Suprapubic skin (tissue), 4 donors: ENCODE data around the gene CNKSR1. TPM values are rescaled to one million over a fixed set of nuclear protein-coding genes. Genes with fewer than 3 reads are reported as not detected.

ENCODE experiments used
- DNase-seq, 2 donors: peaks; one replicate each; pipeline ENCODE4 v3.0.0-alpha.2; 2019; ENCODE audit warnings: low spot score in 2 of 2
- H3K27ac ChIP-seq: fragments of 200-600 bp; sonication (generic); one replicate; pipeline ENCODE4 v1.5.1; 2019
- H3K27me3 ChIP-seq: fragments of 200-600 bp; sonication (generic); one replicate; pipeline ENCODE4 v1.5.1; 2019
- H3K36me3 ChIP-seq: fragments of 200-600 bp; sonication (generic); one replicate; pipeline ENCODE4 v1.5.1; 2019
- H3K4me1 ChIP-seq: fragments of 200-600 bp; sonication (generic); one replicate; pipeline ENCODE4 v1.5.1; 2019
- H3K4me3 ChIP-seq: fragments of 200-600 bp; sonication (generic); one replicate; pipeline ENCODE4 v1.5.1; 2019; ENCODE audit warnings: mild to moderate bottlenecking
- H3K9me3 ChIP-seq: fragments of 200-600 bp; sonication (generic); one replicate; pipeline ENCODE4 v1.5.1; 2019
- CTCF ChIP-seq, 2 donors: fragments of 200-600 bp in 1 of 2; fragments of 450-650 bp in 1 of 2; sonication (generic) in 1 of 2; IDR thresholded peaks; one replicate each; pipeline ENCODE4 v1.5.1; 2016 to 2019; ENCODE audit warnings: antibody characterized with exemption in 2 of 2, mild to moderate bottlenecking in 1 of 2, moderate library complexity in 1 of 2
- EP300 ChIP-seq: sonication (generic); formaldehyde crosslinking; IDR thresholded peaks from one replicate; pipeline ENCODE4 v1.6.1; 2017; ENCODE audit warnings: antibody characterized with exemption
- POLR2A ChIP-seq, 2 donors: fragments of 450-650 bp; IDR thresholded peaks; one replicate each; pipeline ENCODE4 v1.6.1; 2017; ENCODE audit warnings: antibody characterized with exemption in 2 of 2, mild to moderate bottlenecking in 2 of 2, moderate library complexity in 2 of 2
- POLR2AphosphoS5 ChIP-seq, 3 donors: sonication (generic); formaldehyde crosslinking; IDR thresholded peaks; one replicate each; pipeline ENCODE4 v1.6.1; 2017; ENCODE audit warnings: antibody characterized with exemption in 3 of 3
- WGBS: methylation state at CpG from one replicate; pipeline ENCODE4 v1.1.5; 2018; 5-methylcytosine and 5-hydroxymethylcytosine counted together
- total RNA-seq, 4 donors: library from RNA; depleted of rRNA; stranded (reverse); fragments of >200 nt; gene quantifications; one replicate each; pipeline ENCODE4 v1.1.0, GENCODE V29; 2016

The CNKSR1 gene
- total RNA-seq, 4 donors from 2014 or later: 45.6 to 91.2 (median 53.7) TPM

- Histone ChIP-seq H3K4me1 (no peaks in the 10 kb centered on the region), H3K27me3 (no peaks in the 10 kb centered on the region), H3K4me3 (no peak overlapping the region), H3K9me3 (no peaks in the 10 kb centered on the region), H3K27ac (no peak overlapping the region), H3K36me3 (peaks cover 12% of the 10 kb centered on the region)
- WGBS: 67% methylated on average over 3 of the region's 3 CpGs
- TF ChIP-seq POLR2AphosphoS5 (IDR thresholded peaks at IDR 0.05) (no peak), POLR2A (IDR thresholded peaks at IDR 0.05) (no peak), CTCF (IDR thresholded peaks at IDR 0.05) (no peak), EP300 (no peak)
- no peak for DNase-seq
Measured at GRCh38 chr1:26191739-26192138, 14.4 kb downstream of the CNKSR1 start.

GRCh38 chr1:26195805-26196204 is 18.5 kb downstream of the CNKSR1 start:
- DNase-seq: no peak
- H3K4me1 ChIP-seq: peaks cover 2% of the 10 kb centered on the region
- no peaks in the 10 kb centered on the region for H3K9me3 ChIP-seq
- H3K27ac ChIP-seq: no peak overlapping the region
- no peaks in the 10 kb centered on the region for H3K36me3 ChIP-seq
- H3K27me3 ChIP-seq: no peaks in the 10 kb centered on the region
- no peak overlapping the region for H3K4me3 ChIP-seq
- WGBS: 71% methylated on average over 3 of the region's 3 CpGs
- no peak for TF ChIP-seq EP300
- TF ChIP-seq POLR2AphosphoS5 (IDR thresholded peaks at IDR 0.05): no peak
- no peak for TF ChIP-seq CTCF (IDR thresholded peaks at IDR 0.05)
- TF ChIP-seq POLR2A (IDR thresholded peaks at IDR 0.05): no peak

DNA sequence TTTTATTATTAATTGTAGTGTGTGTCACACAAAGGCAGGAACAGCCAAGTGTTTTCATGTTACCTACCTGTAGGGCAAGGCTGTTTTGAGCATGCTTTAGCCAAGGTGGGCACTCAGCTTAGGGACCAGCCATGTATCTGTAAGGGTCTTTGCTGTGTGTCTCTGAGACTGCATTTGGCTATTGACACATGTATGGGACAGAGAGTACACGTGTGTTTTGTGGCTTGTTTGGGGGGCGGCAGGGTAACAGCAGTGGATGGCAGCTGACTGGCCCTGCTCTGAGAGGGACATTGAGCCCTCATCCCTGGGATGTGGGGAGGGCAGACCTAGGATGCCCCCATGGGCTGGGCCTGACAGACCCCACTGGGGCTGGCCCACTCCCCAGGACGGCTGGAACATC is 20.0 kb downstream of the CNKSR1 start:
- no peak overlapping the region for H3K27ac ChIP-seq
- TF ChIP-seq CTCF (IDR thresholded peaks at IDR 0.05): no peak
- TF ChIP-seq EP300: no peak
- no peak for TF ChIP-seq POLR2A (IDR thresholded peaks at IDR 0.05)
- no peak for TF ChIP-seq POLR2AphosphoS5 (IDR thresholded peaks at IDR 0.05)
- DNase-seq: no peak
- no peaks in the 10 kb centered on the region for H3K36me3 ChIP-seq
- peaks cover 8% of the 10 kb centered on the region for H3K4me1 ChIP-seq
- no peak overlapping the region for H3K4me3 ChIP-seq
- no peaks in the 10 kb centered on the region for H3K9me3 ChIP-seq
- H3K27me3 ChIP-seq: no peaks in the 10 kb centered on the region
- WGBS: 93% methylated on average over 3 of the region's 3 CpGs

DNA sequence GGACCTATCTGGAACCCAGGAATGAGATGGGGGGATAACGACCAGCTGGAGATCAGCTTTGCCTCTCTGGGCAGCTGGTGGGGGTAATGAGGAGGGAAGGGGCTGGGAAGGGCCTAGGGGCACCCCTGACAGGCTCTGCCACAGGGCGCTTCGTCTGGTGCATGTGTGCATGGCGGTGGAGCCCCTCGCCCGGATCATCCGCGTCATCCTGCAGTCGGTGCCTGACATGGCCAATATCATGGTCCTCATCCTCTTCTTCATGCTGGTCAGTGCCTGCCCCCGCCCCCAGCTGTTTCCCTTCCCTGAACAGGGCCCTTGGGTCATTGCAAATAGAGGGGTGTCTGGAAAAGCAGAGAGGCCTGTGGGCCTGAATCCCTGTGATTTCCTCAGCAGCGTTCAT is 20.5 kb downstream of the CNKSR1 start:
- no peak for TF ChIP-seq CTCF (IDR thresholded peaks at IDR 0.05)
- no peak for TF ChIP-seq POLR2A (IDR thresholded peaks at IDR 0.05)
- TF ChIP-seq EP300: no peak
- TF ChIP-seq POLR2AphosphoS5 (IDR thresholded peaks at IDR 0.05): no peak
- WGBS: 87% methylated on average over 11 of the region's 11 CpGs
- H3K27me3 ChIP-seq: no peaks in the 10 kb centered on the region
- no peak for DNase-seq
- no peaks in the 10 kb centered on the region for H3K9me3 ChIP-seq
- H3K4me1 ChIP-seq: peaks cover 8% of the 10 kb centered on the region
- no peak overlapping the region for H3K27ac ChIP-seq
- no peaks in the 10 kb centered on the region for H3K36me3 ChIP-seq
- H3K4me3 ChIP-seq: no peak overlapping the region

DNA sequence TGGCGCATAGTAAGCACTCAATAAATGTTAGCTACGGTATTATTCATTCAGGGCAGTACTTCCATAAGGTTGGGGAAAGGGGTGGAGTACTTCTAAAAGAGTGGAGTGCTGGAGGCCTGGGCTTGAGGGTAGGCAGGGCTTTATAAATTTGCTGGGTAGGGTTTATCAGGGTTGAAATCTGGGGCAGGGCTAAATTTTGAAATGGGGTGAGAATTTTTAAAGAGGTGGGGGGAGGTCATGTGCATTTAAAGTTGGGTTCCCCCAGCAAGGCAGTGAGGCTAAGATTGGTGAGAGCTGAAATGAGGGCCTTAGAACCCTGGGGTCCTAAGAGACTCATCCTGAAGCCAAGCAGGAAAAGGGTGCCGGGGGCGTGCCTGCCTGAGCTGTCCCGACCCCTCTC is 23.1 kb downstream of the CNKSR1 start:
- TF ChIP-seq EP300: no peak
- TF ChIP-seq CTCF (IDR thresholded peaks at IDR 0.05): no peak
- no peak for TF ChIP-seq POLR2A (IDR thresholded peaks at IDR 0.05)
- TF ChIP-seq POLR2AphosphoS5 (IDR thresholded peaks at IDR 0.05): no peak
- WGBS: 79% methylated on average over 5 of the region's 5 CpGs
- Histone ChIP-seq H3K9me3 (no peaks in the 10 kb centered on the region), H3K27ac (no peak overlapping the region), H3K27me3 (no peaks in the 10 kb centered on the region), H3K4me3 (no peak overlapping the region), H3K36me3 (no peaks in the 10 kb centered on the region), H3K4me1 (peaks cover 8% of the 10 kb centered on the region)
- no peak for DNase-seq
